Measurements from ENCODE around the gene AKAP9.

The AKAP9 gene

DNA sequence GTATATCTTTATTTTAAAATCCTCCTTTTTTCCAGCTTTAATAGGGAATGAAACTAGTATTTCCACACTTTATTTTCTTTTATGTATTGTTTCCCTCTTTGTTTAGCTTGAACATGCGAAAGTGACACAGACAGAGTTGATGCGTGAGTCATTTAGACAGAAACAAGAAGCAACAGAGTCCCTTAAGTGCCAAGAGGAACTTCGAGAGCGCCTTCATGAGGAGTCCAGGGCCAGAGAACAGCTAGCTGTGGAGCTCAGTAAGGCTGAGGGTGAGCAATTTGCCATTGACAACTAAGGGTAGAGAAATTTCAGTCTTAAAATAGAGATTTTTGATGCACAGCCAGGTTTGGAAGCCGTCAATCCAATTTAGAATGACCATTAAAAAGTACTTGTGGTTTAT is 120.5 kb downstream of the AKAP9 start:
- no peak for DNase-seq (ENCODE audit: low read depth)
- no peak for TF ChIP-seq CTCF (IDR thresholded peaks at IDR 0.05; ENCODE audit: control insufficient read depth, insufficient read depth, low read depth, low read length, missing control alignments)
- H3K4me3 ChIP-seq (ENCODE audit: control insufficient read depth, low read depth, low read length) = no peak overlapping the region

DNA sequence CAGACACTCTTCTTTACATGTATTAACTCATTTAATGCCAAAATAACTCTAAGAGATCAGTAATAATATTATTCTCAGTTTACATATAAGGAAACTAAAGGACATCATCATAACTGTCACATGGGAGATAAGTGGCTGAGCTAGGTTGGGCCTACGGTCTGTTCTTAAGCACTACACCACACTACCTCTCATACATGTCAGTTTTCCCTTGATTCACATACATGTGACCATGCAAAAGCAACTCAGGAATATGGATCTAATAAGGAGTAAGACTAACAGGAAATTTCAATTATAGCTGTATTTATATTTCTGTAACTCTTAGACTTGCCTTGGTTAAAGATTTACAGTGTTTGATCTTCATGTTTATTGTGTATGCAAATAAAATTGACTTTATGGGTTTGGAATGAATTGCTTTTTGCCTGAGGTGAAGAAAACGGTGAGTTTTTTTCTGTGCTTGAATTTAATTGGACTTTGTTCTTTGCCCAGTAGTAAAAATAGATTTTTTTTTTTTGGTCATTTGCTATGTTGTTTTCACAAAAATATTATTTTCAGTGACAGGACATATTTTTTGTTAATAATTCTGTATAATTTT is 123.9 kb downstream of the AKAP9 start:
- no peak for TF ChIP-seq CTCF (IDR thresholded peaks at IDR 0.05; ENCODE audit: control insufficient read depth, insufficient read depth, low read depth, low read length, missing control alignments)
- no peak overlapping the region for H3K4me3 ChIP-seq (ENCODE audit: control insufficient read depth, low read depth, low read length)
- no peak for DNase-seq (ENCODE audit: low read depth)

DNA sequence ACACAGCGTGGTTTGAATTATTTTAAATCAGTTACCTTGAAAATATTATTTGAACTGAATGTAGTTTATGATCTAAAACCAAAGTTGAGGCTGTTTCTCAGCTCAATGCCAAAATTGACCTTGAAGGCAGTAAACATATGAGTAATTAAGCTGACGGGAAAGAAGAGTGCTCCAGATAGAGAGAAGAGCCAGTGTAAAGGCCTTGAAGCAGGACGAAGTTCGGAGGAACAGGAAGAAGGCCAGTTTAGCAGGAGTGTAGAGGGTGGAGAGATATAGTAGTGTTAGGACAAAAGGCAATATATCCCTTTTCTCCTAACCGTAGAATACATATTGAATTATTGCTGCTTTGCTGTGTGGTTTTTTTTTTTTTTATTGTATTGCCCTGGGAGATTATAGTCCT is 130.4 kb downstream of the AKAP9 start:
- no peak for DNase-seq (ENCODE audit: low read depth)
- no peak for TF ChIP-seq CTCF (IDR thresholded peaks at IDR 0.05; ENCODE audit: control insufficient read depth, insufficient read depth, low read depth, low read length, missing control alignments)
- H3K4me3 ChIP-seq (ENCODE audit: control insufficient read depth, low read depth, low read length) = no peak overlapping the region

- no peak for TF ChIP-seq CTCF (IDR thresholded peaks at IDR 0.05; ENCODE audit: control insufficient read depth, insufficient read depth, low read depth, low read length, missing control alignments)
- no peak for DNase-seq (ENCODE audit: low read depth)
- no peak overlapping the region for H3K4me3 ChIP-seq (ENCODE audit: control insufficient read depth, low read depth, low read length)
These were observed 131.5 kb downstream of the AKAP9 start for GRCh38 chr7:92072121-92072520.

DNA sequence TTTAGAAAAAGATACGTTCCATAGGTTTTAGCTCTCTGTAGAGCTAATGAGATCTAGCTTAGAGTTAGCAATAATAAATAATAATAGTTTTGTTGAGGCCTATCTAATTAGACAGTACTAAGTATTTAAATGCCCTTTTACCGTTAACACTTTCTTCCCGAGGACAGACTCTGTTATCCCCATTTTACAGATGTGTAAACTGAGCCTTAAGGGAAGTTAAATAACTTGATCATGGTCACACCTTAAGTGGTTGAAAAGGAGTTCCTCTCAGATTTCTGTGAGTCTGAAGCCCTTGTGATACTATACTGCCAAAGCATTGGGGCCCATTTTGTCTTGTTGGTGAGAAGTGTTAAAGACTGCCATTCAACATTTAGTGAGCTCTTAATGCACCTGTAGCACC is 132.0 kb downstream of the AKAP9 start:
- DNase-seq (ENCODE audit: low read depth) = no peak
- TF ChIP-seq CTCF (IDR thresholded peaks at IDR 0.05; ENCODE audit: control insufficient read depth, insufficient read depth, low read depth, low read length, missing control alignments) = no peak
- H3K4me3 ChIP-seq (ENCODE audit: control insufficient read depth, low read depth, low read length) = no peak overlapping the region

- no peak for TF ChIP-seq CTCF (IDR thresholded peaks at IDR 0.05; ENCODE audit: control insufficient read depth, insufficient read depth, low read depth, low read length, missing control alignments)
- DNase-seq (ENCODE audit: low read depth) = no peak
- H3K4me3 ChIP-seq (ENCODE audit: control insufficient read depth, low read depth, low read length) = no peak overlapping the region
These were observed 134.9 kb downstream of the AKAP9 start for GRCh38 chr7:92075455-92076158.

All from AG09309 (cell line).